Gastroesophageal sphincter (tissue), 4 donors: ENCODE data around the gene IFI44. TPM values are rescaled to one million over a fixed set of nuclear protein-coding genes. Genes with fewer than 3 reads are reported as not detected.

Experiments used
- ATAC-seq: fragments of 150-250 bp; one replicate; pipeline ENCODE4 v1.9.1; 2016; ENCODE audit warnings: mild to moderate bottlenecking, moderate library complexity
- H3K27ac ChIP-seq, 4 donors: fragments of 200-600 bp; sonication (generic) in 3 of 4; 1 replicate in 3 of 4; 2 replicates in 1 of 4; pipeline ENCODE4 v1.5.1; 2016 to 2019
- H3K27me3 ChIP-seq: fragments of 200-600 bp; sonication (generic); one replicate; pipeline ENCODE4 v1.5.1; 2019
- H3K36me3 ChIP-seq, 2 donors: fragments of 200-600 bp; sonication (generic); one replicate each; pipeline ENCODE4 v1.5.1; 2019; ENCODE audit warnings: control low read depth in 1 of 2
- H3K4me1 ChIP-seq, 3 donors: fragments of 200-600 bp; sonication (generic); 1 replicate in 2 of 3; 2 replicates in 1 of 3; pipeline ENCODE4 v1.5.1; 2016 to 2019; ENCODE audit warnings: control low read depth in 2 of 3
- H3K4me3 ChIP-seq, 2 donors: fragments of 200-600 bp; sonication (generic); one replicate each; pipeline ENCODE4 v1.5.1; 2019; ENCODE audit warnings: mild to moderate bottlenecking in 1 of 2, moderate library complexity in 1 of 2
- H3K9me3 ChIP-seq, 3 donors: fragments of 200-600 bp; sonication (generic); one replicate each; pipeline ENCODE4 v1.5.1; 2017 to 2019; ENCODE audit warnings: control low read depth in 2 of 3
- CTCF ChIP-seq, 4 experiments: fragments of 200-600 bp in 2 of 4; fragments of 450-650 bp in 2 of 4; sonication (generic) in 1 of 4; IDR thresholded peaks; one replicate each; pipeline ENCODE4 v1.5.1; 2017 to 2019; ENCODE audit warnings: antibody characterized with exemption in 4 of 4, mild to moderate bottlenecking in 2 of 4, moderate library complexity in 2 of 4
- EP300 ChIP-seq: sonication (generic); formaldehyde crosslinking; IDR thresholded peaks from one replicate; pipeline ENCODE4 v1.6.1; 2017; ENCODE audit warnings: antibody characterized with exemption, mild to moderate bottlenecking
- POLR2A ChIP-seq, 2 donors: fragments of 450-650 bp; IDR thresholded peaks; one replicate each; pipeline ENCODE4 v1.6.1; 2017; ENCODE audit warnings: antibody characterized with exemption in 2 of 2, mild to moderate bottlenecking in 2 of 2, moderate library complexity in 1 of 2
- POLR2AphosphoS5 ChIP-seq: sonication (generic); formaldehyde crosslinking; IDR thresholded peaks from one replicate; pipeline ENCODE4 v1.6.1; 2017; ENCODE audit warnings: antibody characterized with exemption
- WGBS, 2 donors: methylation state at CpG; one replicate each; pipeline ENCODE4 v1.1.5; 2018; ENCODE audit warnings: low coverage in 1 of 2; 5-methylcytosine and 5-hydroxymethylcytosine counted together
- total RNA-seq, 4 donors: library from RNA; depleted of rRNA; stranded (reverse); fragments of >200 nt; gene quantifications; one replicate each; pipeline ENCODE4 v1.1.0, GENCODE V29; 2016

The IFI44 gene
- total RNA-seq, 4 donors from 2014 or later, result 10.2 to 16.4 (median 11.4) TPM

- Histone ChIP-seq H3K4me1 (peaks cover 0 to 10% (median 0%) of the 10 kb centered on the region in 3 donors), H3K9me3 (no peaks in the 10 kb centered on the region), H3K27ac (no peak overlapping the region), H3K36me3 (no peaks in the 10 kb centered on the region), H3K4me3 (no peak overlapping the region), H3K27me3 (no peaks in the 10 kb centered on the region)
- TF ChIP-seq EP300 (no peak), POLR2AphosphoS5 (no peak), CTCF (IDR thresholded peaks at IDR 0.05) (no peak), POLR2A (IDR thresholded peaks at IDR 0.05) (no peak)
- 96% methylated on average over 2 to 3 of the region's 3 CpGs for WGBS, 2 donors
- no peak for ATAC-seq
Observed at GRCh38 chr1:78677788-78678187, 28.2 kb downstream of the IFI44 start.

DNA sequence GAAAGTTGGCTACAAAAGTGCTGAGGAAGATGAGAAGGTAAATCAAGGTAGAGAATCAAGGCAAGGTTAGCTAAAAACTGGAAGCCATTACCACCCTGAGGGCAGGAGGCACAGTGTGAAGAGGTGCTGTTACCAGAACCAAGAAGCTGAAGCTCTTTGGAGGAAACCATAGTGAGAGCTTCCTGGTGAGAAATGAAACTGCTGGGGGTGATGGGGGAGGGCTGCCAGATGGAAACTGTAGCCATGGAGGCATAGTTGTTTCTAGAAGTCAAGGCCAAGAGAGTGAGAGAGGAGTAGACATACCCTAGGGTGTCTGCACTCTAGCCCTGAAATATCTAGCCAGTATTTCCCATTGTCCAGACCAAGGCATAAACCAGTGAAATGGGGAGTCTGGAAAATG is 28.7 kb downstream of the IFI44 start:
- TF ChIP-seq EP300 (no peak), CTCF (IDR thresholded peaks at IDR 0.05) (no peak), POLR2A (IDR thresholded peaks at IDR 0.05) (no peak), POLR2AphosphoS5 (no peak)
- Histone ChIP-seq H3K4me1 (peaks cover 0 to 10% (median 0%) of the 10 kb centered on the region in 3 donors), H3K36me3 (no peaks in the 10 kb centered on the region), H3K27ac (no peak overlapping the region), H3K27me3 (no peaks in the 10 kb centered on the region), H3K9me3 (no peaks in the 10 kb centered on the region), H3K4me3 (no peak overlapping the region)
- no peak for ATAC-seq

DNA sequence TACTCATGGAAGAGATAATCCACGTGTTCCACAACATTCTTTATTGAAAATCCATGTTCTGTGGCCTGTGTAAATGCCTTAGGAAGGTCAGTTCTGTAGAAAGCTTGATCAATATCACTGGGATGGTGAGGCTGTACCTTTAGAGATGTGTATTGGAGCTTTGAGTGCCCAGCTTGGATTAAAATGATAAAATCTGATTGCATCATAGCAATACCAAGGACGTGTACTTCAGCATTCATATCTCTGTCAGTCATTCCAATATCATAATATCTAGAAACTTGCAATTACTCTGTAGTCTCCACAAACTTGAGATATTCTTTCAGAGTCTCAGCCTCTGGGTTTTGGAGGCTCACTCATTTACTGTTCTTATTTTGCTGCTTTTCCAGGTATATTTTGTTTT is 31.6 kb downstream of the IFI44 start:
- H3K27me3 ChIP-seq, result no peaks in the 10 kb centered on the region
- WGBS, 2 donors, result 87 to 88% methylated on average over 2 of the region's 2 CpGs
- no peaks in the 10 kb centered on the region for H3K9me3 ChIP-seq
- H3K27ac ChIP-seq, result no peak overlapping the region
- H3K4me1 ChIP-seq, result peaks cover 0 to 6% (median 0%) of the 10 kb centered on the region in 3 donors
- no peak for ATAC-seq
- TF ChIP-seq EP300 (no peak), CTCF (IDR thresholded peaks at IDR 0.05) (no peak), POLR2A (IDR thresholded peaks at IDR 0.05) (no peak)
- no peaks in the 10 kb centered on the region for H3K36me3 ChIP-seq
- no peak overlapping the region for H3K4me3 ChIP-seq

- no peaks in the 10 kb centered on the region for H3K4me1 ChIP-seq
Observed at GRCh38 chr1:78682496-78682895, 32.9 kb downstream of the IFI44 start.

GRCh38 chr1:78683079-78683478 is 33.4 kb downstream of the IFI44 start:
- Histone ChIP-seq H3K27me3 (no peaks in the 10 kb centered on the region), H3K4me1 (no peaks in the 10 kb centered on the region), H3K9me3 (no peaks in the 10 kb centered on the region), H3K27ac (no peak overlapping the region), H3K4me3 (no peak overlapping the region), H3K36me3 (no peaks in the 10 kb centered on the region)
- TF ChIP-seq EP300, result no peak
- no peak for TF ChIP-seq CTCF (IDR thresholded peaks at IDR 0.05)
- no peak for TF ChIP-seq POLR2AphosphoS5
- TF ChIP-seq POLR2A (IDR thresholded peaks at IDR 0.05), result no peak
- WGBS, 2 donors, result 71 to 85% methylated on average over 2 of the region's 2 CpGs
- ATAC-seq, result no peak

More at GRCh38 chr1:78682496-78682895, 32.9 kb downstream of the IFI44 start:
- H3K36me3 ChIP-seq, result no peaks in the 10 kb centered on the region
- WGBS, 2 donors, result 28 to 48% methylated on average over 2 to 3 of the region's 3 CpGs
- ATAC-seq, result no peak
- no peaks in the 10 kb centered on the region for H3K9me3 ChIP-seq
- H3K27ac ChIP-seq, result no peak overlapping the region
- TF ChIP-seq EP300, result no peak
- no peak for TF ChIP-seq POLR2AphosphoS5
- TF ChIP-seq POLR2A (IDR thresholded peaks at IDR 0.05), result no peak
- H3K4me3 ChIP-seq, result no peak overlapping the region
- H3K27me3 ChIP-seq, result no peaks in the 10 kb centered on the region
